Transverse colon (tissue), 4 donors: Measurements from ENCODE around the gene ENOX1.

Source experiments
- EP300 ChIP-seq: sonication (generic); formaldehyde crosslinking; IDR thresholded peaks from one replicate; pipeline ENCODE4 v1.6.1; 2017; ENCODE audit warnings: antibody characterized with exemption, low read depth
- POLR2AphosphoS5 ChIP-seq, 3 donors: sonication (generic); formaldehyde crosslinking; IDR thresholded peaks; one replicate each; pipeline ENCODE4 v1.6.1; 2016; ENCODE audit warnings: antibody characterized with exemption in 3 of 3
- TF ChIP-seq, protein P1 (sequence below), 5 experiments: fragments of 200-600 bp in 3 of 5; fragments of 450-650 bp in 2 of 5; sonication (generic) in 3 of 5; IDR thresholded peaks; 1 replicate in 2 of 5; 2 replicates in 3 of 5; pipeline ENCODE4 v1.5.1; 2016 to 2017; ENCODE audit warnings: antibody characterized with exemption in 5 of 5, inconsistent platforms in 3 of 5, mild to moderate bottlenecking in 2 of 5, moderate library complexity in 1 of 5

DNA sequence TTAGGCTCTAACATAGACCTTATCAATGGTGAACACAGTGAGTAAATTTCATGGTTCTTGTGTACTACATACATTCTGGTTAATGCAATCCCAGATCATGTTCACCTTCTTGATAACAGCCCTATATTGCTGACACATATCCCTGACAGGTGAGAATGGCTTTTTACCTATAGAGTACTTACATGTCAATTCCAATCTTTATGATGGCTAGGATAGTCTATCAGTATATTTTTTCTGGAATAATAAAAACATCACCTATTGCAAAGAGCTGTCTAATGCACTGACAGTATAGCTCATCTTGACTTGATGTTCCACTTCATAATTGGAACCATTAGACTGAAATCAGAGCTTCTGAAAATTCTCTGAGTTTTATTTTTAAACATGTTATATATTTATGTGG lies 199.4 kb downstream of the ENOX1 start:
- no peak for TF ChIP-seq EP300
- TF ChIP-seq, protein P1, sequence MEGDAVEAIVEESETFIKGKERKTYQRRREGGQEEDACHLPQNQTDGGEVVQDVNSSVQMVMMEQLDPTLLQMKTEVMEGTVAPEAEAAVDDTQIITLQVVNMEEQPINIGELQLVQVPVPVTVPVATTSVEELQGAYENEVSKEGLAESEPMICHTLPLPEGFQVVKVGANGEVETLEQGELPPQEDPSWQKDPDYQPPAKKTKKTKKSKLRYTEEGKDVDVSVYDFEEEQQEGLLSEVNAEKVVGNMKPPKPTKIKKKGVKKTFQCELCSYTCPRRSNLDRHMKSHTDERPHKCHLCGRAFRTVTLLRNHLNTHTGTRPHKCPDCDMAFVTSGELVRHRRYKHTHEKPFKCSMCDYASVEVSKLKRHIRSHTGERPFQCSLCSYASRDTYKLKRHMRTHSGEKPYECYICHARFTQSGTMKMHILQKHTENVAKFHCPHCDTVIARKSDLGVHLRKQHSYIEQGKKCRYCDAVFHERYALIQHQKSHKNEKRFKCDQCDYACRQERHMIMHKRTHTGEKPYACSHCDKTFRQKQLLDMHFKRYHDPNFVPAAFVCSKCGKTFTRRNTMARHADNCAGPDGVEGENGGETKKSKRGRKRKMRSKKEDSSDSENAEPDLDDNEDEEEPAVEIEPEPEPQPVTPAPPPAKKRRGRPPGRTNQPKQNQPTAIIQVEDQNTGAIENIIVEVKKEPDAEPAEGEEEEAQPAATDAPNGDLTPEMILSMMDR (IDR thresholded peaks at IDR 0.05), result no peak
- no peak for TF ChIP-seq POLR2AphosphoS5 (IDR thresholded peaks at IDR 0.05)
